Measurements from ENCODE around the gene TEX2. TPM values are rescaled to one million over a fixed set of nuclear protein-coding genes. Genes with fewer than 3 reads are reported as not detected.

The TEX2 gene
- total and polyA plus RNA-seq, 9 of the 15 experiments (the other 6 are each of a cell fraction or from before 2014, with no cell fraction given), result 4.1 to 27.6 (median 19.3) TPM

- TF ChIP-seq ZNF445 (CRISPR knock-in tag; IDR thresholded peaks at IDR 0.05; ENCODE audit: low read depth), result no peak
- TF ChIP-seq RBBP5 (IDR thresholded peaks at IDR 0.05; ENCODE audit: borderline replicate concordance, insufficient read depth, low read length, poor library complexity, severe bottlenecking), result peak; percentile 49
- TF ChIP-seq, protein P1, sequence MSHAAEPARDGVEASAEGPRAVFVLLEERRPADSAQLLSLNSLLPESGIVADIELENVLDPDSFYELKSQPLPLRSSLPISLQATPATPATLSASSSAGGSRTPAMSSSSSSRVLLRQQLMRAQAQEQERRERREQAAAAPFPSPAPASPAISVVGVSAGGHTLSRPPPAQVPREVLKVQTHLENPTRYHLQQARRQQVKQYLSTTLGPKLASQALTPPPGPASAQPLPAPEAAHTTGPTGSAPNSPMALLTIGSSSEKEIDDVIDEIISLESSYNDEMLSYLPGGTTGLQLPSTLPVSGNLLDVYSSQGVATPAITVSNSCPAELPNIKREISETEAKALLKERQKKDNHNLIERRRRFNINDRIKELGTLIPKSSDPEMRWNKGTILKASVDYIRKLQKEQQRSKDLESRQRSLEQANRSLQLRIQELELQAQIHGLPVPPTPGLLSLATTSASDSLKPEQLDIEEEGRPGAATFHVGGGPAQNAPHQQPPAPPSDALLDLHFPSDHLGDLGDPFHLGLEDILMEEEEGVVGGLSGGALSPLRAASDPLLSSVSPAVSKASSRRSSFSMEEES (CRISPR knock-in tag; IDR thresholded peaks at IDR 0.05), result no peak
- TF ChIP-seq TCF15 (CRISPR knock-in tag; IDR thresholded peaks at IDR 0.05), result no peak
- TF ChIP-seq GABPA (tag; conservative IDR thresholded peaks at IDR 0.05; ENCODE audit: low read depth), result no peak
- no peak for TF ChIP-seq HMGXB4 (CRISPR knock-in tag; IDR thresholded peaks at IDR 0.05)
- TF ChIP-seq, protein P2, sequence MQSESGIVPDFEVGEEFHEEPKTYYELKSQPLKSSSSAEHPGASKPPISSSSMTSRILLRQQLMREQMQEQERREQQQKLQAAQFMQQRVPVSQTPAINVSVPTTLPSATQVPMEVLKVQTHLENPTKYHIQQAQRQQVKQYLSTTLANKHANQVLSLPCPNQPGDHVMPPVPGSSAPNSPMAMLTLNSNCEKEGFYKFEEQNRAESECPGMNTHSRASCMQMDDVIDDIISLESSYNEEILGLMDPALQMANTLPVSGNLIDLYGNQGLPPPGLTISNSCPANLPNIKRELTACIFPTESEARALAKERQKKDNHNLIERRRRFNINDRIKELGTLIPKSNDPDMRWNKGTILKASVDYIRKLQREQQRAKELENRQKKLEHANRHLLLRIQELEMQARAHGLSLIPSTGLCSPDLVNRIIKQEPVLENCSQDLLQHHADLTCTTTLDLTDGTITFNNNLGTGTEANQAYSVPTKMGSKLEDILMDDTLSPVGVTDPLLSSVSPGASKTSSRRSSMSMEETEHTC (IDR thresholded peaks at IDR 0.05), result no peak
- no peak for TF ChIP-seq ZNF23 (CRISPR knock-in tag; IDR thresholded peaks at IDR 0.05)
- TF ChIP-seq ZBTB5 (IDR thresholded peaks at IDR 0.05), result no peak
- TF ChIP-seq DLX4 (CRISPR knock-in tag; IDR thresholded peaks at IDR 0.05), result no peak
- TF ChIP-seq TCF3 (CRISPR knock-in tag; IDR thresholded peaks at IDR 0.05), result peak; percentile 89
- no peak for TF ChIP-seq CHD4 (IDR thresholded peaks at IDR 0.05; ENCODE audit: insufficient read depth, insufficient replicate concordance, low read depth, low read length, poor library complexity, severe bottlenecking)
- TF ChIP-seq KLF13 (tag; IDR thresholded peaks at IDR 0.05; ENCODE audit: borderline replicate concordance, low read depth), result no peak
- TF ChIP-seq ZNF140 (CRISPR knock-in tag; IDR thresholded peaks at IDR 0.05), result no peak
- no peak for TF ChIP-seq RBM34 (IDR thresholded peaks at IDR 0.05; ENCODE audit: borderline replicate concordance, insufficient read depth, low read length)
- TF ChIP-seq EP300 (IDR thresholded peaks at IDR 0.05; ENCODE audit: low read length), result peak; percentile 71
- TF ChIP-seq RAD51 (IDR thresholded peaks at IDR 0.05; ENCODE audit: borderline replicate concordance, low read depth), result no peak; the same call in 1 of the 2 replicates
- TF ChIP-seq ZNF79 (CRISPR knock-in tag; IDR thresholded peaks at IDR 0.05; ENCODE audit: low read depth), result no peak
- 0 out of 2 replicates have a peak, but pooled peaks have one; percentile 15 for TF ChIP-seq MXI1 (IDR thresholded peaks at IDR 0.05; ENCODE audit: low read depth, low read length)
These were observed 48.9 kb downstream of the TEX2 start (continued) for GRCh38 chr17:64213995-64214811.
